T47D (cell line): ENCODE measurements around the gene RGPD8.
A peak's percentile ranks its signal among the peaks of the same experiment; 100 is the strongest.
"Not testable (repeated sequence)": the region's sequence is repeated elsewhere in the genome, so short reads cannot be mapped to it uniquely, and the experiment has no call there.

ENCODE experiments used
- DNase-seq, 2 experiments: peaks; one replicate each; pipeline versions ENCODE4 v3.0.0 to v3.0.0-alpha.2; 2011 to 2012; ENCODE audit warnings: low read depth in 1 of 2, low spot score in 1 of 2
- JUND ChIP-seq: IDR thresholded peaks from 2 replicates; pipeline ENCODE4 v1.6.1; 2012; ENCODE audit warnings: low read depth
- in situ Hi-C: cut with HindIII; loops from 2 replicates; pipeline ENCODE4 v1.10.0; 2016; ENCODE audit warnings: low sequenced_read_pairs, low pct_unique_long_range_greater_than_20kb

Gene RGPD8

DNA sequence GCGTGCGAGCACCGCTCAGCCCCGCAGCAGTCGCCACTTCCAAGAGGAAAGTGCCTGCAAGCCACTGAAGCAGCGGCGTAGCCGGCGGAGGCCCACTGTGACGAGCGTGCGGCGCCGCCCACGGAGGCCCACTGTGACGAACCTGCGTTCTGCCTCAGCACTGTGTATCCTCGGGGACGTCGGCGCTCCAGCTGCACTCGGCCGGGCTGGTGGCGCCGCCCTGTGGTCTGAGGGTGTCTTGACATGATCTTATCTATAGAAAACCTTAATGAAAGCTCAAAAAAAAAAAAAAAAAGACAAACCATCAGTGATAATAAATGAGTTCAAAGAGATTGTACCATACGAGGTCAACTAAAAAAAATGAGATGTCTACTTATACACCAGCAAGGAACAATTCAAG lies at the start of gene RGPD8:
Gene RGPD8 (minus strand): TSS at position 166 of the 400 bp plus-strand sequence. CDS start 192 bp downstream, outside the sequence.
- peak in 1 of 2 experiments; percentile 77 for DNase-seq
- in situ Hi-C loops: not testable (repeated sequence)

DNA sequence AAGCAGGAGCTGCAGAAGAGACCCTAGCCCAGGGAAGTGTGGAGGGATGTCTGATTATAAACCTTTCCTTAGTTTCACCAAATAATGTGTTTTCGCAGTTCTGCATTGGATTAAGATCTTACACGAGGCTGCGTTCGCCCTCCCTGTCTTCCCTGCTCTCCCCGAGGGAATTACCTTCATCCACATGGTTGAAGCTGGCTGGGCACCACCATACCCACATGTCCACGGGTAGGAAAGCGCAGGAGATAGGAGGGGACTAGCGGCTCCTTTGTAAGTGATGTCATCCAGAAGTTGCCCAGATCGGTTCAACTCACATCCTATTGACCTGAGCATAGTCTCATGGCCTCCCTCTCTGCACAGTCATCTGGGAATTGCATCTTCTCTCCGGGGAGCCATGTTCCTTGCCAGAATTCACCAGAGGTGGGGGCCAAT lies 49.6 kb upstream of the RGPD8 start:
- TF ChIP-seq JUND: no peak
- peak in 1 of 2 experiments; percentile 18 for DNase-seq
- in situ Hi-C loops: no loop called here

DNA sequence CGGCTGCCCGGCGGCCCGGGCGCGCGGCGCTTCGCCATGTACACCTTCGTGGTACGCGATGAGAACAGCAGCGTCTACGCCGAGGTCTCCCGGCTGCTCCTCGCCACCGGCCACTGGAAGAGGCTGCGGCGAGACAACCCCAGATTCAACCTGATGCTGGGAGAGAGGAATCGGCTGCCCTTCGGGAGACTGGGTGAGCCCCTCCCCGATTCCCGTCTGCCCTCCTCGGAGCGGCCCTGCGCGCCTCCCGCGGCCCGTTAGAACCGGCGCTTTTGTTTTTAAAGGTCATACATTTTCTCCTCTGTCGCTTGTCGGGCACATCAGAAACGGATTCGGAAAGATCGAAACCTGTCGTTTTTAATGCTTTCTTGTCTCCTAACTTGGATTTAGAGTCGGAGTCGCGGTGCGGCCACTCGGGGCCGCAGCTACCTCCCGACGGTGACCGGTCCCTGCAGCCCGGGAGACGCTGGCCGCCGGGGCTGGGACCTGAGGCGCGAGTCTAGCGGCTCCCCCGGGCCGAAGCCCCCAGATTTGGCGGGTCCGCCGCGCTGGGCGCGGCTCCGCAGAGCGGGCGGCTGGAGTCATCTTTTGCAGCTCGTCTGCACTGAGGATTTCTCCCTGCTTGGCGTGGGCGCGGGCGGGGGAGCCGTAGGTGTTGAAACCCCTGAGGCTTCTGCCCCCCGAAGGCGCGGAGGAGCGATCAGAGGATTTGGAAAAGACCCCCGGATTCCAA lies 49.0 kb upstream of the RGPD8 start:
- in situ Hi-C loops: no loop called here
- TF ChIP-seq JUND: no peak
- peak; percentile 21 to 53 for DNase-seq

DNA sequence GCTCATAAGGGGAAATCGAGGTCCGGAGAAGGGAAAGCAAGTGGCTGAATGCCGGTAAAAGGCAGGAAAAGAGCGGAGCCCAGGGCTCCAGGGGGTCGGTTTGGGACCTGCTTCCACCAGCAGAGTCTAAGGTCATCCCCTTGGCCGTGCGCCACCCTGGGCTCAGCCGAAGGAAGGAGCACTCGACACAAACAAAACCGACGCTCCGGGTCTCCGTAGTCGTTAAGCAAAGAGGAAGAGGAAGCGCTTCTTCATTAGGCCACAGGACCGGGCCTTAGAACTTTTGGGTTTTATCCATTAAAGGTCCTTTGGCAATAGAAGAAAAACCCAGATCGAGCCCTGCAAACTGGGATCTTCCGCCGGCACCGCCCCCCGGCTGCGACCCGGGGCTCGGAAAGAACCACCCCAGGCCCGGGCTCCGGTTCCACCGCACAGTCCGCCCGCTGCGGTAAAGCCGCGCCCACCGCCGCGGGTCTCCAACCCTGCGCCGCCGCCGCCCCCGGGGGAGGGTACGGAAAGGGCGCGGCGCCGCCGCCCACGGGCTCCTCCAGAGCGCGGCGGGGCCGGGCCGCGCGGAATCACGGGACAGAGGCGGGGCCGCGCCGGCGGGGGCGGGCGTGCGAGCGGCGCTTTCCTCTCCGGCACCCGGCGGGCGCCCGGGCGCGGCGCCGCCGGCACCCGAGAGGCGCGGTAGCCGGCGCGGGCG lies 48.2 kb upstream of the RGPD8 start, which contains the start of gene TTL:
Gene TTL (plus strand): TSS at position 629 of the 706 bp plus-strand sequence. CDS start 189 bp downstream, outside the sequence.
- TF ChIP-seq JUND: no peak
- in situ Hi-C loops: no loop called here
- DNase-seq: peak; percentile 67 to 79

DNA sequence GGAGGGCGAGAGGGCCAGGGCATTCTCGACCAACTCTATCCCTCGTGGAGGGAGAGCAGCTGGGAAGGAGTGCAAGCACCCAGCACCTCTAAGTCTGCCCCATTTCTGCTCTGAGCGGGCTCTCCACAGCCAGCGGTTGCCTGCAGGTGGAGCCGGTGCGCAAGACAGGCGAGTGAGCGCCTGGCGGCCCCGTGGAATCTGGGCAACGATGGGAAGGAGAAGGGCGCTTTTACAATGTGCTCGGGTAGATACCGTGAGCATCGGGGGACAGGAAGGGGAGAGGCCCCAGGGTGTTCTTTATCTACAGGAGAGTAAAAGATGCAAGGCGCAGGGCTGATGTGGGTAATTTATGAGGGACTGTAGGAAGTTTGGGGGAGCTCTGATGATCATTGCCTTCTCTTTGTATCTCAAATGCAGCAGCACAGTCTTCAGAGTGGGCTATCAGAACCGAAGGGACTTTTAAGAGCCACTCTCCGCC lies 47.6 kb upstream of the RGPD8 start:
- DNase-seq: peak; percentile 80 to 84
- no peak for TF ChIP-seq JUND
- in situ Hi-C loops: no loop called here

DNA sequence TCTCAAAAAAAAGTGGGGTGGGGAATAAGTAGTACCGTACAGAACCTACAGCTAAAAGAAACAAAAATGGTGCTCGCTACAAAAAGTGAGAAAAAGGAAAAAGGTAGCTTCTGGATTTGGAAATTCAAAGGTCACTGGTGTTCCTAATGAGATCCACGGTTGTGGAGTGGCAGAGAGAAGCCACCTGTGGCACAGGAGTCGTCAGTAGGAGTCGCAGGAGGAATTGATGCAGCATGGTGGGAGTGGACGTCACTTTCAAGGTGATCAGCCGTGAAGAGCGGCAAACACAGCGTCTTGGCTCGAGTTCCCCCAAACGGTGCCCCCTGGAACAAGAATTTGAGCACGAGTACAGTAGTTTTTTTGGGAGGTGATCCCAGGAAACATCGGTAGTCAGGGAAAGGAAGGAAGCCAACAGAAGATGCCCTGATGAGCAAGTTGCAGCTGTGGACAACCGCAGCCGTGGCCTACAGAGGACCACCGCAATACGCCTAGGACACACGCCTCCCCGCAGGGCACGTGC lies 47.1 kb upstream of the RGPD8 start:
- in situ Hi-C loops: no loop called here
- peak; percentile 38 to 56 for DNase-seq
- no peak for TF ChIP-seq JUND

DNA sequence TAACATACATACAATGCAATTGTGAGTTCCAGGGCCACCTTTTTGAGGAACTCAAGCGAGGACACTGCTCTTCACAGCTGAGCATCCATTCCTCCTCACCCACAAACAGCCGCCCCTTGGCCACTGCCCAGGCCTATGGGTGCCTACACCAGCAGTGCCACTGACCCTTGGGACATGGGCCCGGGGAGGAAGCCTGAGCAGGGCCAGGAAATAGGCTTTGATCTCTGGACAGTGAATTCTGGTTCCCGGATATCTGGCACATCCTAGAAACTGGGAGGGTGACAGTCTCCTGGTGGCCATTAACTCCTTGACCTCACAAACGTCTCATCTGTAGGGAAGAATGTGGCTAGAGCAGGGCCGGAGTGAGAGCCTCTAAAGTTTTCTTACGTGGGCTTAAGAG lies 43.0 kb upstream of the RGPD8 start:
- DNase-seq: no peak
- no peak for TF ChIP-seq JUND
- in situ Hi-C loops: no loop called here

DNA sequence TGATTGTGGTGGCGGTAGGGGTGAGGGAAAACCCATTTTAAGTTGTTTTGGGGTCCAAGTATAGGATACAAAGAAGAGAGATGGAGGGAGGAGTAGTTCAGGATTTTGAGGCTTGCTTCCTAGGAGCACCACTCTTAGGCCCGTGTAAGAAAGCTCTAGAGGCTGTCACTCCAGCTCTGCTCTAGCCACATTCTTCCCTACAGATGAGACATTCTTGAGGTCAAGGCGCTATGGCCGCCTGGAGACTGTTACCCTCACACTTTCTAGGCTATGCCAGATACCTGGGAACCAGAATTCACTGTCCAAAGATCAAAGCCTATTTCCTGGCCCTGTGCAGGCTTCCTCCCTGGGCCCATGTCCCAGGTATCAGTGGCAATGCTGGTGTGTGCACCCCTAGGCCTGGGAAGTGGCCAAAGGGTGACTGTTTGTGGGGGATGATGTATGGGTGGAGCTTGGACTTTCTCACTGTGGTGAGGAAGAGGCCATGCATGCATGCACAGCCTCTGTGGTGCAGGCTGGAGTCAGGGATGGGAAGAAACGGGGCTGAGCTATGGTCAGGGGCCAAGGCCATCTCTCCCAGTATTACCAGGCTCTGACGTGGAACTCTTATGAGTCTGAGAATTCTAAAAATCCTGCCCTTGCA lies 41.5 kb upstream of the RGPD8 start:
- in situ Hi-C loops: no loop called here
- TF ChIP-seq JUND: no peak
- no peak for DNase-seq

DNA sequence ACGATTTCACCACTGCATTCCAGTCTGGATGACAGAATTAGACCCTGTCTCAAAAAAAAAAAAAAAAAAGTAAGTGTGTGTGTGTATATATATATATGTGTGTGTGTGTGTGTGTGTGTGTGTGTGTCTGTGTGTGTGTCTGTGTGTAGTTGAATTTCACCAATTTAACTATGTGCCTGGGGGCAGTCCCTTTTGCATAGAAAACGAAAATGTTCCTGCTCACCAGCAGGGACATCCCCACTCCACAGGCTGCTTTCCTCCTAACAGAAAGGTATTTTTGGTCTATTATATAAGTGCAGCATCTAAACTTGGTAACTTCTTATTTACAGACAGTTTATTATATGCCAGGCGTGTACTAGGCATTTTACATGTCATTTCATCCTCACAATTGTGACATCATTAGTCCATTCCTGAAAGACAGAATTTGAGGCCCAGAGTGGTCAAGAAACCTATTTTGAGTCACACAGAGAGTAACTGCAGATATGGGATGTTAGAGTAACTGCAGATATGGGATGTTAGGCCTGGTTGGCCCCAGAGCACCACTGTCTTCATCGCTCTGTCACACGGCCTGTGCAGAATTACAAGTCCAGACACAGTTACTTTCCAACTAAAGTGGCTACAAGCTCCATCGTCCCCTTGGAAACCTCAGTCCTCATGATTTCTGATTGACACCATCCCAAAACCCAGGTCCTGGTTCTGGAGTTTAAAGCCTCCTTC lies 39.3 kb upstream of the RGPD8 start:
- TF ChIP-seq JUND: no peak
- in situ Hi-C loops: no loop called here
- DNase-seq: no peak

DNA sequence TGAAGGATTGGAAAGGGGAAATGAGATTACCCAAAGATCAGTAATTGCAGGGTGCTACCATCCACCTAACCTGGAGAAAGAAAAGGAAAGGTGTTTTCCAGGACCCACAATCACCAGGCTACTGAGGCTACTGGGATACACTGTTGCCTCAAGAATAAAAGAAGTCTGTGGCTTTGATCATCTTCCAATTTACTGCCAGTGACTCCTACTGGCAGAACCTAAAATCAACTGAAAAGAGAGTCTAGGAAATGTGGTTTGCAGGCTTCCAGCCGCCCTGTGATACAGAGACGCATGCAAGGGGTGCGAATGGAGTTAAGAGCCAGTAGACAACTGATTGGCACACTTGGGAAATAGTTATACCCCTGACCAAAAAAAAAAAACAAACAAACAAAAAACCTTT lies 31.9 kb upstream of the RGPD8 start:
- no peak for TF ChIP-seq JUND
- in situ Hi-C loops: no loop called here
- peak in 1 of 2 experiments; percentile 40 for DNase-seq

DNA sequence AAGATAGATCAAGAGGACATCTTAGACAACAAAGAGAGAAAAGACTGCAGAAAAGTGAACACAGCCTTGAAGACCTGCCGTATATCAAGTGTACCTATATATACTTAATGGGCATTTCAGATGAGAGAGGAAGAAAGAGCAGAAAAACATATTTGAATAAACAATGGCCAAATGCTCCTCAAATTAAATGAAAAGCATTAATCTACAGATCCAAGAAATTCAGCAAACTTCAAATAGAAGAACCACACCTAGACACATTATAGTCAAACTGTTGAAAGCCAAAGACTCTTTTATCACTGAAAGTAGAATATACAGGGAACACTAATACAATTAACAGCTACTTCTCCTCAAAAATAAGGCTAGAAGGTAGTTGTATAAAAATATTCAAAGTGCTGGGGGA lies 29.8 kb upstream of the RGPD8 start:
- in situ Hi-C loops: no loop called here
- no peak for TF ChIP-seq JUND
- DNase-seq: no peak

DNA sequence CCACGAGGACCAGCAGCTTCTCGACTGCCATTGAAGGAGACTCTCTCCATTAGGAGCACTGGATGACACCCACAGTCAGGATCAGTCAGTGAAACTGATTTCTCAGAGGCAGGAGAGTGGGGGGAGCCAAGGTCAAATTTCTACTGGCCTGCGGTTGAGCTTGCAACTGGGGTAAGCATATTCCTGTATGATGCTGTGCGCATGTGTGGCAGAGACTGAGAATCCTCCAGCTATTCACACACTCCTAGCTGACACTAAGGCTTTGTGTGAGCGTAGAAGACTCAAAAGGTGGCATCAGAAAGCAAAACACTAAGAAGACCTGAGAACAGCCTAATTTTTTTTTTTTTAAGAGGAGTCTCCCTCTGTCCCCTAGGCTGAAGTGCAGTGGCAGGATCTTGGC lies 28.7 kb upstream of the RGPD8 start:
- TF ChIP-seq JUND: no peak
- DNase-seq: no peak
- in situ Hi-C loops: no loop called here
